Measurements from ENCODE around the gene TBC1D24. TPM values are rescaled to one million over a fixed set of nuclear protein-coding genes. Genes with fewer than 3 reads are reported as not detected.

The TBC1D24 gene
- polyA plus RNA-seq, 3 donors, result 0.76 to 5.9 (median 2.1) TPM

DNA sequence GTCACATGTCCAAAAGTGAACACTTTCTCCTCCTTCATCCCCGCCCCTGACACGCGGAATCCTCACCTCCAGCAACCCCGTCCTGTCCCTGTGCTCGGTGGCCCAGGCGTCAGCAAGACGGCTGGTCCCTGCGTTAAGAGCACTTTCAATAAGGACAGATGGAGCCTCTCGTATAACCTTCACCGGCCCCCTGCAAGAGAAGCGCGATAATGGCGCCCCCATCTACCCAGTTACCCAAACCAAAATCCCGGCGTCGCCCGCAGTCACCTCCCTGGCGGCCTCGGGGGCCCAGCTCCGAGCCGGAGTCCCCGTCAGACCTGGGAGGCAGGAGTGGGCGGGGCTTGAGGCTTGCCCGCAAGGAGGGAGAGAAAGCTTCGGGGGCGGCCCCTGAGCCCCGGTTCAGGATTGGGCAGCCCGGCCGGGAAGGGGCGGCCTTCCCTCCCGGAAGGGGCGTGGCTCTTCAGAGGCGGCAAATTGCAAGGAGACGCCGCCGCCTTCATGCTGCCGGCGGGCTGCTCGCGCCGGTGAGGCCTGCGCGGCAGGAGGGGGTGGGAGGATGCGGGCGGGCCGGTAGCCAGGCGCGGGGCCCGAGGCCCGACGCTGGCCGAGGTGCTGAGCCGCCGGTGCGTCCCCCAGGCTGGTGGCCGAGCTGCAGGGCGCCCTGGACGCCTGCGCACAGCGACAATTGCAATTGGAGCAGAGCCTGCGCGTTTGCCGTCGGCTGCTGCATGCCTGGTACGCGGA is 15.1 kb upstream of the TBC1D24 start, which contains the start of gene TEDC2:
TSS of gene TEDC2 (plus strand) at position 463 of the 744 bp plus-strand sequence. CDS start at position 499, 36 bp downstream.
- no peaks in the 10 kb centered on the region for H3K9me3 ChIP-seq (replicated peaks in 1 of 2; ENCODE audit: control insufficient read depth in 1 of 2, insufficient read depth in 1 of 2, low read length in 2 of 2)
- no peak within 1 kb of the TSS for H3K27ac ChIP-seq (ENCODE audit: low read depth in 1 of 2, low read length in 2 of 2)
- peak; percentile 90 to 94 (median 91) for DNase-seq
- under 1% methylated on average over 64 of the region's 66 CpGs for whole genome bisulfite sequencing (ENCODE audit: insufficient coverage)
- peak within 1 kb of the TSS; percentile 98 for H3K4me2 ChIP-seq (replicated peaks; ENCODE audit: extremely low read depth, low read length, poor library complexity, severe bottlenecking)
- H3K4me3 ChIP-seq (replicated peaks in 1 of 3; ENCODE audit: low read depth in 2 of 3, low read length in 3 of 3), result peak within 1 kb of the TSS; percentile 49 to 88 (median 60)
- Mint-ChIP-seq H3K27me3 (ENCODE audit: low read depth in 3 of 3) (no peaks in the 10 kb centered on the region), H3K4me3 (peak within 1 kb of the TSS; percentile 90 to 92), H3K36me3 (peaks cover 20 to 31% of the 10 kb centered on the region in 2 donors), H3K27ac (peak within 1 kb of the TSS in 5 of 7 donors; percentile 65 to 91 (median 85)), H3K9me3 (no peaks in the 10 kb centered on the region), H3K4me1 (peaks cover 19% of the 10 kb centered on the region)
- no peaks in the 10 kb centered on the region for H3K27me3 ChIP-seq (ENCODE audit: control insufficient read depth in 2 of 2, insufficient read depth in 2 of 2, low read length in 2 of 2)
- no peaks in the 10 kb centered on the region for H3K79me2 ChIP-seq (ENCODE audit: insufficient read depth, low read length)
- peaks cover 21 to 31% of the 10 kb centered on the region in 2 donors for H3K36me3 ChIP-seq (replicated peaks in 1 of 2; ENCODE audit: control insufficient read depth in 1 of 2, insufficient read depth in 2 of 2, low read length in 2 of 2)
- intact Hi-C loops (cut with micrococcal nuclease), result loop anchor here in 1 of 2 donors (5.0 kb wide), 1 partner anchor 33 kb away; the partner anchor contains the start of gene CCNF
- H3K4me1 ChIP-seq (ENCODE audit: control insufficient read depth in 1 of 2, insufficient read depth in 2 of 2, low read length in 2 of 2), result peaks cover 13 to 32% of the 10 kb centered on the region in 2 donors
- no peaks in the 10 kb centered on the region for H4K20me1 ChIP-seq (ENCODE audit: insufficient read depth, low read length)
- no peak for TF ChIP-seq CTCF (IDR thresholded peaks at IDR 0.05)
- peak within 1 kb of the TSS; percentile 64 for H3K9ac ChIP-seq (ENCODE audit: insufficient read depth, low read length, poor library complexity, severe bottlenecking)
- peak within 1 kb of the TSS; percentile 96 for H2AFZ ChIP-seq (ENCODE audit: insufficient read depth, low read depth, low read length, poor library complexity, severe bottlenecking)

GRCh38 chr16:2460391-2460713 is 14.6 kb upstream of the TBC1D24 start:
- no peak for TF ChIP-seq CTCF (IDR thresholded peaks at IDR 0.05)
- Histone ChIP-seq H3K4me3 (replicated peaks in 1 of 3; ENCODE audit: low read depth in 2 of 3, low read length in 3 of 3) (peak overlapping the region in 1 of 3 experiments; percentile 88), H3K36me3 (replicated peaks in 1 of 2; ENCODE audit: control insufficient read depth in 1 of 2, insufficient read depth in 2 of 2, low read length in 2 of 2) (peaks cover 17 to 25% of the 10 kb centered on the region in 2 donors), H2AFZ (ENCODE audit: insufficient read depth, low read depth, low read length, poor library complexity, severe bottlenecking) (peak overlapping the region; percentile 96), H3K9me3 (replicated peaks in 1 of 2; ENCODE audit: control insufficient read depth in 1 of 2, insufficient read depth in 1 of 2, low read length in 2 of 2) (no peaks in the 10 kb centered on the region), H3K79me2 (ENCODE audit: insufficient read depth, low read length) (no peaks in the 10 kb centered on the region), H3K9ac (ENCODE audit: insufficient read depth, low read length, poor library complexity, severe bottlenecking) (peak overlapping the region; percentile 39), H3K4me2 (replicated peaks; ENCODE audit: extremely low read depth, low read length, poor library complexity, severe bottlenecking) (peak overlapping the region; percentile 98), H3K27me3 (ENCODE audit: control insufficient read depth in 2 of 2, insufficient read depth in 2 of 2, low read length in 2 of 2) (no peaks in the 10 kb centered on the region), H3K4me1 (ENCODE audit: control insufficient read depth in 1 of 2, insufficient read depth in 2 of 2, low read length in 2 of 2) (peaks cover 13 to 32% of the 10 kb centered on the region in 2 donors), H3K27ac (ENCODE audit: low read depth in 1 of 2, low read length in 2 of 2) (no peak overlapping the region), H4K20me1 (ENCODE audit: insufficient read depth, low read length) (no peaks in the 10 kb centered on the region)
- no peak overlapping the region for H3K27ac Mint-ChIP-seq
- H3K9me3 Mint-ChIP-seq, result no peaks in the 10 kb centered on the region
- 3% methylated on average over 17 of the region's 20 CpGs for WGBS (ENCODE audit: insufficient coverage)
- intact Hi-C loops (cut with micrococcal nuclease), result loop anchor here in 1 of 2 donors (5.0 kb wide), 1 partner anchor 33 kb away; the partner anchor contains the start of gene CCNF
- no peaks in the 10 kb centered on the region for H3K27me3 Mint-ChIP-seq (ENCODE audit: low read depth in 3 of 3)
- H3K4me3 Mint-ChIP-seq, result no peak overlapping the region
- H3K36me3 Mint-ChIP-seq, result peaks cover 16 to 26% of the 10 kb centered on the region in 2 donors
- DNase-seq, result no peak
- peaks cover 19% of the 10 kb centered on the region for H3K4me1 Mint-ChIP-seq
